RWPE2 (cell line): Measurements from ENCODE around the gene PRRC2A.
A peak's percentile ranks its signal among the peaks of the same experiment; 100 is the strongest.

Source experiments
- ATAC-seq: fragments of 200-7000 bp; cut with Tn5 transposase; 3 replicates; pipeline ENCODE4 v1.9.1; 2021; ENCODE audit warnings: low read depth
- DNase-seq: peaks from one replicate; pipeline ENCODE4 v3.0.0-alpha.2; 2020; ENCODE audit warnings: low spot score
- H3K27ac ChIP-seq: fragments of 450-650 bp; 2 replicates; pipeline ENCODE4 v1.5.1; 2017; ENCODE audit warnings: mild to moderate bottlenecking; ENCODE audit not compliant: poor library complexity, severe bottlenecking
- H3K27me3 ChIP-seq: fragments of 250-450 bp; sonication (Bioruptor Pico); 2 replicates; pipeline ENCODE4 v1.5.1; 2021; ENCODE audit warnings: mild to moderate bottlenecking, moderate library complexity; ENCODE audit not compliant: insufficient read depth, poor library complexity, severe bottlenecking
- H3K36me3 ChIP-seq: fragments of 250-450 bp; sonication (Bioruptor Pico); 2 replicates; pipeline ENCODE4 v1.5.1; 2020; ENCODE audit warnings: low read depth, mild to moderate bottlenecking, moderate library complexity
- H3K4me1 ChIP-seq: fragments of 250-450 bp; sonication (Bioruptor Pico); 2 replicates; pipeline ENCODE4 v1.5.1; 2021; ENCODE audit warnings: mild to moderate bottlenecking, moderate library complexity; ENCODE audit not compliant: insufficient read depth, poor library complexity, severe bottlenecking
- H3K4me3 ChIP-seq: fragments of 250-450 bp; sonication (Bioruptor Pico); 2 replicates; pipeline ENCODE4 v1.5.1; 2021; ENCODE audit warnings: mild to moderate bottlenecking, moderate library complexity; ENCODE audit not compliant: severe bottlenecking
- H3K9me3 ChIP-seq: fragments of 250-450 bp; sonication (Bioruptor Pico); 2 replicates; pipeline ENCODE4 v1.5.1; 2021; ENCODE audit warnings: mild to moderate bottlenecking, moderate library complexity; ENCODE audit not compliant: severe bottlenecking
- CTCF ChIP-seq: fragments of 450-650 bp; IDR thresholded peaks from one replicate; pipeline ENCODE4 v1.5.1; 2017; ENCODE audit warnings: mild to moderate bottlenecking, moderate library complexity; ENCODE audit not compliant: poor library complexity, severe bottlenecking

PRRC2A gene

DNA sequence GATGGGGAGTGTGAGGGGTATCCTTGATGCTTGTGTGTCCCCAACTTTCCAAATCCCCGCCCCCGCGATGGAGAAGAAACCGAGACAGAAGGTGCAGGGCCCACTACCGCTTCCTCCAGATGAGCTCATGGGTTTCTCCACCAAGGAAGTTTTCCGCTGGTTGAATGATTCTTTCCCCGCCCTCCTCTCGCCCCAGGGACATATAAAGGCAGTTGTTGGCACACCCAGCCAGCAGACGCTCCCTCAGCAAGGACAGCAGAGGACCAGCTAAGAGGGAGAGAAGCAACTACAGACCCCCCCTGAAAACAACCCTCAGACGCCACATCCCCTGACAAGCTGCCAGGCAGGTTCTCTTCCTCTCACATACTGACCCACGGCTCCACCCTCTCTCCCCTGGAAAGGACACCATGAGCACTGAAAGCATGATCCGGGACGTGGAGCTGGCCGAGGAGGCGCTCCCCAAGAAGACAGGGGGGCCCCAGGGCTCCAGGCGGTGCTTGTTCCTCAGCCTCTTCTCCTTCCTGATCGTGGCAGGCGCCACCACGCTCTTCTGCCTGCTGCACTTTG is 45.1 kb upstream of the PRRC2A start, which contains the start of gene TNF:
TNF (plus strand) TSS at position 231 of the 567 bp plus-strand sequence; CDS start at position 408, 177 bp downstream.
- H3K27ac ChIP-seq, result no peak within 1 kb of the TSS
- TF ChIP-seq CTCF, result no peak
- H3K4me1 ChIP-seq, result peaks cover 12% of the 10 kb centered on the region
- H3K27me3 ChIP-seq, result no peaks in the 10 kb centered on the region
- H3K4me3 ChIP-seq, result no peak within 1 kb of the TSS
- no peaks in the 10 kb centered on the region for H3K36me3 ChIP-seq
- DNase-seq, result no peak
- ATAC-seq, result no peak
- no peaks in the 10 kb centered on the region for H3K9me3 ChIP-seq

GRCh38 chr6:31575952-31576685 is 44.4 kb upstream of the PRRC2A start:
- Histone ChIP-seq H3K27ac (no peak overlapping the region), H3K4me1 (peaks cover 12% of the 10 kb centered on the region), H3K9me3 (no peaks in the 10 kb centered on the region), H3K4me3 (no peak overlapping the region), H3K27me3 (no peaks in the 10 kb centered on the region), H3K36me3 (no peaks in the 10 kb centered on the region)
- DNase-seq (no peak), ATAC-seq (no peak)
- TF ChIP-seq CTCF, result no peak

GRCh38 chr6:31576897-31577578 is 43.5 kb upstream of the PRRC2A start:
- H3K4me3 ChIP-seq, result no peak overlapping the region
- no peak overlapping the region for H3K27ac ChIP-seq
- no peaks in the 10 kb centered on the region for H3K27me3 ChIP-seq
- ATAC-seq (no peak), DNase-seq (no peak)
- H3K36me3 ChIP-seq, result no peaks in the 10 kb centered on the region
- no peak for TF ChIP-seq CTCF
- H3K9me3 ChIP-seq, result no peaks in the 10 kb centered on the region
- peaks cover 12% of the 10 kb centered on the region for H3K4me1 ChIP-seq

DNA sequence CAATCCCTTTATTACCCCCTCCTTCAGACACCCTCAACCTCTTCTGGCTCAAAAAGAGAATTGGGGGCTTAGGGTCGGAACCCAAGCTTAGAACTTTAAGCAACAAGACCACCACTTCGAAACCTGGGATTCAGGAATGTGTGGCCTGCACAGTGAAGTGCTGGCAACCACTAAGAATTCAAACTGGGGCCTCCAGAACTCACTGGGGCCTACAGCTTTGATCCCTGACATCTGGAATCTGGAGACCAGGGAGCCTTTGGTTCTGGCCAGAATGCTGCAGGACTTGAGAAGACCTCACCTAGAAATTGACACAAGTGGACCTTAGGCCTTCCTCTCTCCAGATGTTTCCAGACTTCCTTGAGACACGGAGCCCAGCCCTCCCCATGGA is 42.9 kb upstream of the PRRC2A start:
- DNase-seq, result no peak
- no peak for TF ChIP-seq CTCF
- Histone ChIP-seq H3K36me3 (no peaks in the 10 kb centered on the region), H3K4me1 (peaks cover 12% of the 10 kb centered on the region), H3K9me3 (no peaks in the 10 kb centered on the region), H3K27ac (peak overlapping the region; percentile 41), H3K27me3 (no peaks in the 10 kb centered on the region), H3K4me3 (no peak overlapping the region)
- no peak for ATAC-seq
